Superior temporal gyrus (tissue), 1 donor: ENCODE measurements around the gene DAB2.
"Not testable (repeated sequence)": the region's sequence is repeated elsewhere in the genome, so short reads cannot be mapped to it uniquely, and the experiment has no call there.

Experiments
- DNase-seq: peaks from one replicate; pipeline ENCODE4 v3.0.0-alpha.2; 2016; ENCODE audit errors: extremely low spot score

The DAB2 gene

GRCh38 chr5:39341896-39342295, 82.9 kb downstream of the DAB2 start:
- no peak for DNase-seq

DNA sequence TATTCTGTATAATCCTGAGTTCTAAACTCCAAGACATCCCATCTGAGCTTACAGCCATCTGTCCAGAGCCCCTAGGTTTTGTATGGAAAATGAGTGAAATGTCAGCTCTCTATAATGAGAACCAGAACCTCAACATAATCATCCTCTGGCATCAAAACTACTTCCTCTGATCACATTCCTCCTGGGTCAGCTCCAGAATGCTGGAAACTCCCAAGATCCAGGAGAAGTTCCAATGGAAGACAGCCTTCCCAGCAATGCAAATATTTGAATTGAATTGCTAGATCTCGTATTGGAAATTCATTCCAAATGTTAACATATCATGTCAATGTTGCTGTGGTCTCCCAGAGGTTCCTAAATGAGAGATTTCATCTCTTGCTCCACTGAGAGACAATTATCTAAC, 84.3 kb downstream of the DAB2 start:
- no peak for DNase-seq

- no peak for DNase-seq
Observed at GRCh38 chr5:39337252-39337915, 87.4 kb downstream of the DAB2 start.

DNA sequence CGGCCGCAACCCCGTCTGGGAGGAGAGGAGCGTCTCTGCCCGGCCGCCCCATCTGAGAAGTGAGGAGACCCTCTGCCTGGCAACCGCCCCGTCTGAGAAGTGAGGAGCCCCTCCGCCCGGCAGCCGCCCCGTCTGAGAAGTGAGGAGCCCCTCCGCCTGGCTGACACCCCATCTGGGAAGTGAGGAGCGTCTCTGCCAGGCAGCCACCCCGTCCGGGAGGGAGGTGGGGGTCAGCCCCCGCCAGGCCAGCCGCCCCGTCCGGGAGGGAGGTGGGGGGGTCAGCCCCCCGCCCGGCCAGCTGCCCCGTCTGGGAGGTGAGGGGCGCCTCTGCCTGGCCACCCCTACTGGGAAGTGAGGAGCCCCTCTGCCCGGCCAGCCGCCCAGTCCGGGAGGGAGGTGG, 90.5 kb downstream of the DAB2 start:
- DNase-seq, result not testable (repeated sequence)

GRCh38 chr5:39333104-39333503, 91.7 kb downstream of the DAB2 start:
- no peak for DNase-seq

GRCh38 chr5:39331861-39332381, 92.9 kb downstream of the DAB2 start:
- no peak for DNase-seq

DNA sequence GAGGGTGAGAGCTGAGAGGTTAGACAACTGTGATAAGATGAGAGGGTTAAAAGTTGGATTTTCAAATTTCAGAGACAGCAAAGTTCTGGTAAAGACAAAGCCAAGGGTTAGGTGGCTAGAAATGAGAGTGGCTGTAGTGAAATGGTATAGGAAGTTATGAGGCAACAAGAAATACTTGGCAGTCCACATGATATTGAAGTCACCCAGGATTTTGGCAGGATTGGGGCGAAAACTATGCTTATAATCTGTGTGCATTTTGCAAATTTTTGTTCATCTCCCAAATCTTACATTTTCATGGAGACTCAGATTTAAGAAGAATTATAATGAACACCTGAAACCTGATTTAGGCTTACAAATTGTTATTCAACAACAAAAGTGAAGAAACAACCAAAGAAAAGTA, 96.0 kb downstream of the DAB2 start:
- no peak for DNase-seq

- DNase-seq, result no peak
Observed at GRCh38 chr5:39323542-39323941, 101.2 kb downstream of the DAB2 start.
